ENCODE measurements around the gene NR6A1. TPM values are rescaled to one million over a fixed set of nuclear protein-coding genes. Genes with fewer than 3 reads are reported as not detected.

The NR6A1 gene
- total RNA-seq, 1 experiment from 2014 or later, result 99.3 TPM

- no peak overlapping the region for H3K27ac Mint-ChIP-seq
- peak; percentile 86 for DNase-seq
- H3K9me3 Mint-ChIP-seq, result peaks cover 2 to 4% of the 10 kb centered on the region in 2 experiments; a peak in 2 of 5 replicates
Observed at GRCh38 chr9:124480621-124480981, 290.5 kb downstream of the NR6A1 start.

More at GRCh38 chr9:124480621-124480981, 290.5 kb downstream of the NR6A1 start:
- Mint-ChIP-seq H3K4me3 (peak overlapping the region in 1 of 2 experiments; percentile 42; a peak in 1 of 5 replicates), H3K36me3 (ENCODE audit: insufficient read depth in 1 of 3, low read depth in 3 of 3) (no peaks in the 10 kb centered on the region; a peak in 1 of 7 replicates), H3K27me3 (ENCODE audit: low read depth) (peaks cover 69% of the 10 kb centered on the region), H3K4me1 (peaks cover 20 to 47% of the 10 kb centered on the region in 2 experiments)
- H3K79me1 ChIP-seq (ENCODE audit: insufficient read depth, low read depth, low read length, poor library complexity, severe bottlenecking), result no peaks in the 10 kb centered on the region
- H3K9ac ChIP-seq (ENCODE audit: extremely low read depth, insufficient read length, low read length), result no peak overlapping the region
- no peak overlapping the region for H3K4me2 ChIP-seq (ENCODE audit: insufficient read depth, insufficient read length, low read length)
- no peaks in the 10 kb centered on the region for H3K79me2 ChIP-seq (ENCODE audit: insufficient read depth, low read length)
- H3K4ac ChIP-seq (ENCODE audit: low read depth, low read length), result no peak overlapping the region
- H3K14ac ChIP-seq (ENCODE audit: insufficient read depth, low read length), result no peak overlapping the region
- WGBS (ENCODE audit: extremely low coverage, insufficient read length, low lambda C conversion rate), result no CpG with 5 or more reads among the region's 7 CpGs
- H3K27ac ChIP-seq (ENCODE audit: insufficient read length, low read depth, low read length), result no peak overlapping the region
- no peak overlapping the region for H3K18ac ChIP-seq (ENCODE audit: insufficient read length, low read depth, low read length)
- no peak overlapping the region for H3T11ph ChIP-seq (ENCODE audit: low read length)
- no peaks in the 10 kb centered on the region for H3K4me1 ChIP-seq (ENCODE audit: insufficient read depth, low read length)
- no peak overlapping the region for H2AK5ac ChIP-seq (ENCODE audit: insufficient read length, low read length)
- no peak overlapping the region for H3K23ac ChIP-seq (ENCODE audit: insufficient read length, low read depth, low read length)
- H4K91ac ChIP-seq (ENCODE audit: insufficient read length, low read depth, low read length), result no peak overlapping the region
- H3K27me3 ChIP-seq (ENCODE audit: insufficient read depth, low read length), result peaks cover 3% of the 10 kb centered on the region; the same call in 1 of the 2 replicates
- H4K5ac ChIP-seq (ENCODE audit: insufficient read length, low read depth, low read length), result no peak overlapping the region
- no peak overlapping the region for H2BK12ac ChIP-seq (ENCODE audit: insufficient read length, low read depth, low read length)
- no peak overlapping the region for H4K8ac ChIP-seq (replicated peaks; ENCODE audit: insufficient read length, low read depth, low read length)
- TF ChIP-seq, protein P1, sequence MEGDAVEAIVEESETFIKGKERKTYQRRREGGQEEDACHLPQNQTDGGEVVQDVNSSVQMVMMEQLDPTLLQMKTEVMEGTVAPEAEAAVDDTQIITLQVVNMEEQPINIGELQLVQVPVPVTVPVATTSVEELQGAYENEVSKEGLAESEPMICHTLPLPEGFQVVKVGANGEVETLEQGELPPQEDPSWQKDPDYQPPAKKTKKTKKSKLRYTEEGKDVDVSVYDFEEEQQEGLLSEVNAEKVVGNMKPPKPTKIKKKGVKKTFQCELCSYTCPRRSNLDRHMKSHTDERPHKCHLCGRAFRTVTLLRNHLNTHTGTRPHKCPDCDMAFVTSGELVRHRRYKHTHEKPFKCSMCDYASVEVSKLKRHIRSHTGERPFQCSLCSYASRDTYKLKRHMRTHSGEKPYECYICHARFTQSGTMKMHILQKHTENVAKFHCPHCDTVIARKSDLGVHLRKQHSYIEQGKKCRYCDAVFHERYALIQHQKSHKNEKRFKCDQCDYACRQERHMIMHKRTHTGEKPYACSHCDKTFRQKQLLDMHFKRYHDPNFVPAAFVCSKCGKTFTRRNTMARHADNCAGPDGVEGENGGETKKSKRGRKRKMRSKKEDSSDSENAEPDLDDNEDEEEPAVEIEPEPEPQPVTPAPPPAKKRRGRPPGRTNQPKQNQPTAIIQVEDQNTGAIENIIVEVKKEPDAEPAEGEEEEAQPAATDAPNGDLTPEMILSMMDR (conservative IDR thresholded peaks at IDR 0.05), result peak; percentile 74
- H2AFZ ChIP-seq (ENCODE audit: low read length), result no peak overlapping the region
- H2BK5ac ChIP-seq (ENCODE audit: insufficient read length, low read length), result no peak overlapping the region
- H2BK120ac ChIP-seq (ENCODE audit: low read depth, low read length, poor library complexity, severe bottlenecking), result no peak overlapping the region
- peaks cover 3% of the 10 kb centered on the region for H4K20me1 ChIP-seq (ENCODE audit: control insufficient read depth, insufficient read depth, insufficient read length)
- H2BK20ac ChIP-seq (ENCODE audit: low read depth, low read length, poor library complexity, severe bottlenecking), result no peak overlapping the region
- peaks cover 4% of the 10 kb centered on the region for H3K23me2 ChIP-seq (ENCODE audit: insufficient read length, low read depth, low read length, poor library complexity, severe bottlenecking)
- H3K9me3 ChIP-seq (ENCODE audit: control insufficient read depth, low read depth, low read length), result no peaks in the 10 kb centered on the region
- no peak overlapping the region for H3K56ac ChIP-seq (ENCODE audit: insufficient read length, low read depth, low read length)
- no peak overlapping the region for H2BK15ac ChIP-seq (ENCODE audit: low read depth, low read length)

Data from H9 (cell line).